BJ (cell line): Measurements from ENCODE around the gene ZNF644. TPM values are rescaled to one million over a fixed set of nuclear protein-coding genes. Genes with fewer than 3 reads are reported as not detected.

Source experiments
- CTCF ChIA-PET: fragments of 350-600 bp; formaldehyde crosslinking; extraction: SDS; loops from one replicate; lab custom pipeline; 2021; ENCODE audit warnings: antibody characterized with exemption, inconsistent platforms; lab: Yijun Ruan, JAX
- POLR2A ChIA-PET: fragments of 300-600 bp; sonication (Branson Sonifier 250); formaldehyde crosslinking; extraction: SDS; loops from one replicate; lab custom pipeline; 2021; ENCODE audit warnings: antibody characterized with exemption; lab: Charles Lee
- DNase-seq: peaks from one replicate; pipeline ENCODE4 v3.0.0-alpha.2; 2011; ENCODE audit warnings: low read depth
- H3K27me3 ChIP-seq: 2 replicates; pipeline ENCODE4 v1.6.0; 2011; ENCODE audit warnings: low read length; ENCODE audit not compliant: control insufficient read depth, insufficient read depth
- H3K36me3 ChIP-seq: 2 replicates; pipeline ENCODE4 v1.5.1; 2011; ENCODE audit warnings: low read length; ENCODE audit not compliant: control insufficient read depth, insufficient read depth
- H3K4me3 ChIP-seq: 2 replicates; pipeline ENCODE4 v1.5.1; 2011; ENCODE audit warnings: low read depth, mild to moderate bottlenecking, control low read depth, low read length
- polyA plus RNA-seq: library from polyadenylated mRNA; depleted of rRNA; stranded (reverse); fragments of >200 nt; gene quantifications from 2 replicates; pipeline ENCODE4 v1.2.3, GENCODE V29; 2011
- TF ChIP-seq, protein P1 (sequence below): IDR thresholded peaks from 2 replicates; pipeline ENCODE4 v1.5.1; 2011; ENCODE audit warnings: low read depth, mild to moderate bottlenecking, control low read depth, inconsistent platforms, low read length, moderate library complexity; ENCODE audit not compliant: insufficient read depth

ZNF644 gene
- polyA plus RNA-seq, 1 experiment = 7.3 TPM

DNA sequence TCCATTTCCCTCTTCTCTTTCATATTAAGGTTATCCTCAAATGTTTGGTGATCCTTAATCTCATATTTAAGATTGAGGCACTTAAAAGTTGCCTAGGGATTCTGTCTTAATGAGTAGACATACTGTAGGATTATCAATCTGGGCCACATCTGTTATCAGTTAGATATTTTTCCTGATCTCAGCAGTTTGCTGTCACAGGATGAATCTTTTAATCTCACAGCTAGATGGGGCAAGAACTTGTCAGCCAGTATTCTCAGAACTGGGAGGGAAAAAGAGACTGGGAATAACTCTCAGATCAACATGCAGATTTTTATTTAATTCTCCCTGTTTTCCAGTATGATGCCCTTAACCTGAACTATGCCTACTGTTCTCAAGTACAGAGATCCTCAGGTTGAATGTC lies 14.0 kb downstream of the ZNF644 start:
- ChIA-PET POLR2A (no interaction called here), CTCF (no interaction called here)
- TF ChIP-seq, protein P1, sequence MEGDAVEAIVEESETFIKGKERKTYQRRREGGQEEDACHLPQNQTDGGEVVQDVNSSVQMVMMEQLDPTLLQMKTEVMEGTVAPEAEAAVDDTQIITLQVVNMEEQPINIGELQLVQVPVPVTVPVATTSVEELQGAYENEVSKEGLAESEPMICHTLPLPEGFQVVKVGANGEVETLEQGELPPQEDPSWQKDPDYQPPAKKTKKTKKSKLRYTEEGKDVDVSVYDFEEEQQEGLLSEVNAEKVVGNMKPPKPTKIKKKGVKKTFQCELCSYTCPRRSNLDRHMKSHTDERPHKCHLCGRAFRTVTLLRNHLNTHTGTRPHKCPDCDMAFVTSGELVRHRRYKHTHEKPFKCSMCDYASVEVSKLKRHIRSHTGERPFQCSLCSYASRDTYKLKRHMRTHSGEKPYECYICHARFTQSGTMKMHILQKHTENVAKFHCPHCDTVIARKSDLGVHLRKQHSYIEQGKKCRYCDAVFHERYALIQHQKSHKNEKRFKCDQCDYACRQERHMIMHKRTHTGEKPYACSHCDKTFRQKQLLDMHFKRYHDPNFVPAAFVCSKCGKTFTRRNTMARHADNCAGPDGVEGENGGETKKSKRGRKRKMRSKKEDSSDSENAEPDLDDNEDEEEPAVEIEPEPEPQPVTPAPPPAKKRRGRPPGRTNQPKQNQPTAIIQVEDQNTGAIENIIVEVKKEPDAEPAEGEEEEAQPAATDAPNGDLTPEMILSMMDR = no peak
- no peaks in the 10 kb centered on the region for H3K27me3 ChIP-seq
- H3K36me3 ChIP-seq = no peaks in the 10 kb centered on the region
- no peak for DNase-seq
- no peak overlapping the region for H3K4me3 ChIP-seq

DNA sequence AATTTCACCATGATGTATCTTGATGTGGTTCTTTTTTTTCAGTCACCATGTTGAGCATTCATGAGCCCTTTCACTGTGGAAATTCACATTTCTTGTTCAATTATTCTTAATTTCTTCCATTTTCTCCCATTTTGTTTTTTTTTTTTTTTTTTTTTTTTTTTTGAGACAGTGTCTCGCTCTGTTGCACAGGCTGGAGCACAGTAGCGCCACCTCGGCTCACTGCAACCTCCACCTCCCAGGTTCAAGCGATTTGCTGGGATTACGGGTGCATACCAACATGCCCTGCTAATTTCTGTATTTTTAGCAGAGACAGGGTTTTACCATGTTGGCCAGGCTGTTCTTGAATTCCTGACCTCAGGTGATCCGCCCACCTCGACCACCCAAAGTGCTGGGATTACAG lies 14.7 kb downstream of the ZNF644 start:
- H3K4me3 ChIP-seq = no peak overlapping the region
- no peaks in the 10 kb centered on the region for H3K36me3 ChIP-seq
- ChIA-PET CTCF (interaction anchor here (0.6 kb wide), 1 partner anchor 286 kb away, joined by 3 read pairs; no protein-coding TSS in a partner anchor), POLR2A (no interaction called here)
- no peaks in the 10 kb centered on the region for H3K27me3 ChIP-seq
- no peak for DNase-seq
- TF ChIP-seq, protein P1 = no peak

DNA sequence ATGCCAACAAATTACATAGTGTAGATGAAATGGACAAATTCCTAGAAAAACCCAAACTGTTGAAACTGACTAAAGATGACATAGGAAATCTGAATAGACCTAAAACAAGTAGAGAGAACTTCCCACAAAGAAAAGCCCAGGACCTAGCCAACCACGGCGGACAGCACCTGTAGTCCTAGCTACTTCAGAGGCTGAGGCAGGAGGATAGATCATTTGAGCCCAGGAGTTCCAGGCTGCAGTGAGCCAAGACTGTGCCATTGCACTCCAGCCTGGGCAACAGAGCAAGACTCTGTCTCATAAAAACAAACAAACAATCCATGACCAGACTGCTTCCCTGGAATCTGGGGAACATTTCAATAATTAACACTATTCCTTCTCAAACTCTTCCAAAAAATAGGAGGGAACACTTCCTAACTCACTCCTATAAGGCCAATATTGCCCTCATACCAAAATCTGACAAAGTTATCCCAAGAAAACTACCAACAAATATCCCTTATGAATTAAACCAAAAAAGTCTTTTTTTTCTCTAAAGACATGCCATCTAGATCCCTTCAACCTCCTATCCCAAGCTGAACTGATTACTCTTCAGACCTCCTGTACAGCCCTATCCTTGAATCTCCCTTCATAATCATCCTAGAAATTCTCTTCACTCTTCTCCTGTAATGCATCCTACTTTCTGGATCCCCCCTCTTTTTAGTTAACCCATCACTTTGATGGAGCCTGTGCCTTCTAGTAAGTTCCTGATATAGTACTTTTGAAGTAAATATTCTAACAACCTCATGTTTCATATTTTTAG lies 15.5 kb downstream of the ZNF644 start:
- DNase-seq = no peak
- POLR2A ChIA-PET = no interaction called here
- H3K27me3 ChIP-seq = no peaks in the 10 kb centered on the region
- TF ChIP-seq, protein P1 = no peak
- CTCF ChIA-PET = interaction anchor here (0.6 kb wide), 1 partner anchor 285 kb away, joined by 3 read pairs; no protein-coding TSS in a partner anchor
- H3K36me3 ChIP-seq = no peaks in the 10 kb centered on the region
- no peak overlapping the region for H3K4me3 ChIP-seq

DNA sequence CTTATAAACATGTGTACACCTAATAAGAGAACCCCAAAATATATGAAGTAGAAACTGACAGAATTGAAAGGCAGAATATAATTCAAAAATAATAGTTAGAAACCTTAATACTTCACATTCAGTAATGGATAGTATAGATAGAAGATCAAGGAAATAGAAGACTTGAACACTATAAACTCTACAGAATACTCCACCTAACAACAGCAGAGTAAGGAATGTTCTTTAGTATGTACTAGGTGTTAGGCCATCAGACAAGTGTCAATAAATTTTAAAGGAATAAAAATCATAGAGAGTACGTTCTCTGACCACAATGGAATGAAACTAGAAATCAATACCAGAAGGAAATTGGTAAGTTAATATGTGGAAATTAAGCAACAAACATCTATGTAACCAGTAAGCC lies 16.6 kb downstream of the ZNF644 start:
- ChIA-PET CTCF (no interaction called here), POLR2A (no interaction called here)

DNA sequence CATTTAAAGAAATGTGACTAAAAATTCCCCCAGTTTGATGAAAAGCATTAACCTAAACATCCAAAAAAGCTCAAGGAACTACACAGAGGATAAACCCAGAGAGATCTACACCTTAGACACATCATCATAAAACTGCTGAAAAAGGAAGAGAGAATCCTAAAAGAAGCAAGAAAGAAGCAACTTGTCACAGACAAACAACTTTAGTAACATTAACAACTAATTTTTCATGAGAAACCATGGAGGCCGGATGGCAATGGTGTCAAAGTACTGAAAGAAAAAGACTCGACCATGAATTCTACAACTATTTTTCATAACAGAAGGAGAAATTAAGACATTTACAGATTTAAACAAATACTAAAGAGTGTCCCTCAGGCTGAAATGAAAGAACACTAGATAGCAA lies 17.7 kb downstream of the ZNF644 start:
- Histone ChIP-seq H3K36me3 (no peaks in the 10 kb centered on the region), H3K4me3 (no peak overlapping the region), H3K27me3 (no peaks in the 10 kb centered on the region)
- CTCF ChIA-PET = interaction anchor here (1.5 kb wide), 1 partner anchor 15 kb away, joined by 3 read pairs; no protein-coding TSS in a partner anchor
- DNase-seq = no peak
- POLR2A ChIA-PET = no interaction called here
- TF ChIP-seq, protein P1 = no peak

More for the DNA sequence above, 16.6 kb downstream of the ZNF644 start:
- H3K36me3 ChIP-seq = no peaks in the 10 kb centered on the region
- no peak for DNase-seq
- H3K27me3 ChIP-seq = no peaks in the 10 kb centered on the region
- no peak overlapping the region for H3K4me3 ChIP-seq
- TF ChIP-seq, protein P1 = no peak
